HepG2 (cell line): Measurements from ENCODE around the gene MOXD1.

Experiments used
- MEIS2 ChIP-seq: sonication (generic); formaldehyde crosslinking; IDR thresholded peaks from 2 replicates; pipeline ENCODE4 v1.9.0; 2021; ENCODE audit warnings: mild to moderate bottlenecking, missing genetic modification reagents
- POLR2AphosphoS5 ChIP-seq: IDR thresholded peaks from 2 replicates; pipeline ENCODE4 v1.6.1; 2012; ENCODE audit warnings: low read depth, low read length
- ZNF317 ChIP-seq: sonication (generic); formaldehyde crosslinking; IDR thresholded peaks from 2 replicates; pipeline ENCODE4 v1.5.0; 2020; ENCODE audit warnings: mild to moderate bottlenecking, missing genetic modification reagents
- ZNF792 ChIP-seq: IDR thresholded peaks from 2 replicates; pipeline ENCODE4 v1.6.1; 2016

DNA sequence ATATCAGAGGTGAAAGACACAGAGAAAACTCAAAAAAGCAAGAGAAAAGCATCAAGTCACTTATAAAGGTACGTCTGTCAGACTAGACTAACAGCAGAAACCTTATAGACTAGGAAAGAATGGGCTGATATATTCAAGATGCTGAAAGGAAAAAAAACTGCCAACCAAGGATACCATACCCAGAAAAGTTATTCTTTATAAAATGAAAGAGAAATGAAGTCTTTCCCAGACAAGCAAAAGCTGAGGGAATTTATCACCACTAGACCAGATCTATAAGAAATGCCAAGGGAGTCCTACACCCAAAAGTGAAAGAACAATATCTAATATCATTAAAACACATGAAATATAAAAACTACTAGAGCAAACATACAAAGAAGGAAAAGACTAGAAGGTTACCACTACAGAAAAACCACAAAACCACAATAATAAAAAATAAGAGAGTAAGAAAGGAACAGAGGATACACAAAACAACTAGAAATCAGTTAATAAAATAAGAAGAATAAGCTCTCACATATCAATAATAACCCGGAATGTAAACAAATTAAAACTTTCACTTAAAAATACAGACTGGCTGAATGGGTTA lies 6.2 kb downstream of the MOXD1 start:
- TF ChIP-seq ZNF792 (CRISPR knock-in tag): no peak
- no peak for TF ChIP-seq ZNF317 (CRISPR knock-in tag)
- TF ChIP-seq MEIS2: no peak
- no peak for TF ChIP-seq POLR2AphosphoS5
